GM11168 (cell line): ENCODE data around the gene ZNF607.
"Not testable (repeated sequence)": the region's sequence is repeated elsewhere in the genome, so short reads cannot be mapped to it uniquely, and the experiment has no call there.

Experiments used
- in situ Hi-C: fragments of 300-500 bp; cut with MboI; formaldehyde crosslinking; loops from one replicate; pipeline ENCODE4 v1.12.0; 2022; ENCODE audit warnings: low sequenced_read_pairs; ENCODE audit not compliant: unreplicated experiment

The ZNF607 gene

GRCh38 chr19:37719111-37719926 is at the start of gene ZNF607:
ZNF607 (minus strand) TSS chr19:37719761; CDS start chr19:37711618, 8,143 bp downstream.
- in situ Hi-C loops, result no loop called here

GRCh38 chr19:37763488-37763887 is 43.9 kb upstream of the ZNF607 start:
- in situ Hi-C loops, result no loop called here

GRCh38 chr19:37757683-37758082 is 38.1 kb upstream of the ZNF607 start:
- in situ Hi-C loops, result not testable (repeated sequence)

- in situ Hi-C loops, result no loop called here
Observed at GRCh38 chr19:37738371-37738770, 18.8 kb upstream of the ZNF607 start.

DNA sequence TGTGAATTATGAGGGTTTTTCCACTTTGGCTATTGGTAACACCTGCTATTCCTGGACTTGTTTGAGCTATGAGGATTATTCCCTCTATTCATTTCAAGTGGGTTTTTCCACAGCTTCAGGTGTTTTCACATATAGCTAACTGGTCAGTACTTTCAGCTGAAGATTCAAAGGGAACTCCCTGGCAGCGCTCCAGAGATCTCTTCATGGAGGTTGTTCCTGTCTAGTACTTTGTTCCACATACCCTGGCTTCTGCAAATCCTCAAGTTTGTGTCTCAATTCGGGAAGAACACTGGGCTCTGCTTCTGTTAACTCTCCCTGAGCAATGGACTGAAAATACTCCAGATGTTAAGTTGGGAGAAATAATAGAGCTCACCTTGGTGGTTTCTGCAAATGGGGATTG is 5.6 kb upstream of the ZNF607 start:
- in situ Hi-C loops, result no loop called here

GRCh38 chr19:37719927-37720265 is 335 bp upstream of the ZNF607 start:
- in situ Hi-C loops, result no loop called here

DNA sequence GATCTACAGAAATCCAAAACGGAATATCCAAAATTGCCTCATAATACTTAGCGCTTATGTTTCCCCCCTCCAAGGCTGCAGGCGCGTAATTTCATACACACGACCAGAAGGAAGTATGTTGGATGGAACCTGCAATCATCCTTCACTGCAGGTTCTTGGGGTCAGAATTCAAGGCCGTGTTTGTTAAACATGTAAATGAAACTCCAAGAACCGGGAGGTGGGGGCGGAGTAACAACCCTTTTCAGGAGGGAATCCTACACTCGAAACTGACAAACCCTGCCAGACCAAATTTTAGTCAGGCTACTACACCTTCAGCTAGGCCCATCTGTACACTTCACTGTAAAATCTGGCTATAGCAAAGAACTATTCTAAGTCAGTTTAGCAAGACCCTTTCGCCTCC is 1.3 kb downstream of the ZNF607 start:
- in situ Hi-C loops, result no loop called here

DNA sequence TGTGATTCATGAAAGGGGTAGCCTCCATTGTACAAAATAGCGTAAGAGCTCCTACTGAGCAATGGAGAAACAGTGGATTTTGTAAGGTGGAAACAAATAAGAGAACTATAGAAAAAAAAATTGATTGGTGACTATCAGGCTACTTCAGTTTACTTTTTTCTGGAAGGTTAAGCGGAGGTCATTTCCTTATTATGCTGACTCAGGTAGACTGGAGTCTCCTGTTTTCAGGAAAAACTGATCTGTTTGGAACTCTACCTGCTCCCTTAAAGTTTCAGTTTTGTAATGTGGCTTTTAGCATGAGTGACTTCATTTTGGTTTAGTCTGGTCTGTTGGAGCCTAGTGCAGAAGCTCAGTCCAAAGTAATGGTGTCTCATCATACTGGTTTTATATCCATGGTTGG is 3.4 kb downstream of the ZNF607 start:
- in situ Hi-C loops, result no loop called here

DNA sequence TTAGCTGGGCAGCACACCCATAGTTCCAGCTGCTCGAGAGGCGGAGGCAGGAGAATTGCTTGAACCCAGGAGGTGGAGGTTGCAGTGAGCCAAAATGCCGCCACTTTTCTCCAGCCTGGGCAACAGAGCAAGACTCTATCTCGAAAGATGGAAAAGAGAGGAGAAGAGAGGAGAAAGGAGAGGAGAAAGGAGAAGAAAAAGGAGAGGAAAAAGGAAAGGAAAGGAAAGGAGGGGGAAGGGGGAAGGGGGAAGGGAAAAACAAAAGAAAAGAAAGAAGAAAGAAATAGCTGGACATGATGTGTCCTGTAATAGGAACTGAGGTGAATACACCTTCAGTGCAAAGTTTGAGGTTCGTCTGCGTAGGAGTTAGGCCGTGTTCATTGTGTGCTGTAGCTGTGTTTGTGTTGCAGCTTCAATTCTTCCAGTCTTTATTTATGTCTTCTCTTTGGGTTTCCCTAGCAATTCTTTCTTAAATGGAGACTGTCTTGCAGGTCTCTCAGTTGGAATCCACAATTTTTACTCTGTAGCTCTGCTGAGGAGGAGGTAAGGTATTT is 13.4 kb downstream of the ZNF607 start:
- in situ Hi-C loops, result no loop called here

DNA sequence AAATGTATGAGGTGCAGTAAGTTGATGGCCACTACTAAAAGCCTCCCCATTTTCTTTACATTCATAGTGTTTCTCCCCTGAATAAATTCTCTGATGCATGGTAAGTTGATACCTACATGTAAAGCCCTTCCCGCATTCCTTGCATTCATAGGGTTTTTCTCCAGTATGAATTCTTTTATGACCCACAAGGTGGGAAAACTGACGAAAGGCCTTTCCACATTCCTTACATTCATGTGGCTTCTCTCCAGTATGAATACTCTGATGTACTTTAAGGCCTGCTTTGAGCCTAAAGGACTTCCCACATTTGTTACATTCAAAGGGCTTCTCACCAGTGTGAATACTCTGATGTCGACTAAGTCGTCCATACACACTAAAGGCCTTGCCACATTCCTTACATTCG is 20.5 kb downstream of the ZNF607 start:
- in situ Hi-C loops, result no loop called here

DNA sequence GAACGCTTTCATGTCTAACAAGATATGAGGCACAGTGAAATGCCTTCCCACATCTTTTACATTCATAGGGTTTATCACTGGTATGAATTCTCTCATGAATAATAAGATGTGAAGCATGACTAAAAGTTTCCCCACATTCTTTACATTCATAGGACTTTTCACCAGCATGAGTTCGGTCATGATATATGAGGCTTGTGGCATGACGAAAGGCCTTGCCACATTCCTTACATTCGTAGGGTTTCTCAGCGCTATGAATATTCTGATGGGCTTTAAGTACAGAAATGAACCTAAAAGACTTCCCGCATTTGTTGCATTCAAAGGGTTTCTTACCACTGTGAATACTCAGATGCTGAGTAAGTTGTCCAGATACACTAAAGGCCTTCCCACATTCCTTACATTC is 21.3 kb downstream of the ZNF607 start:
- in situ Hi-C loops, result no loop called here

GRCh38 chr19:37695144-37695899 is 24.2 kb downstream of the ZNF607 start:
- in situ Hi-C loops, result no loop called here

GRCh38 chr19:37692956-37693620 is 26.5 kb downstream of the ZNF607 start:
- in situ Hi-C loops, result no loop called here

- in situ Hi-C loops, result no loop called here
Observed at GRCh38 chr19:37691881-37692504, 27.6 kb downstream of the ZNF607 start.

GRCh38 chr19:37683520-37683919 is 36.0 kb downstream of the ZNF607 start:
- in situ Hi-C loops, result no loop called here

GRCh38 chr19:37669450-37669914 is 50.1 kb downstream of the ZNF607 start:
- in situ Hi-C loops, result no loop called here

DNA sequence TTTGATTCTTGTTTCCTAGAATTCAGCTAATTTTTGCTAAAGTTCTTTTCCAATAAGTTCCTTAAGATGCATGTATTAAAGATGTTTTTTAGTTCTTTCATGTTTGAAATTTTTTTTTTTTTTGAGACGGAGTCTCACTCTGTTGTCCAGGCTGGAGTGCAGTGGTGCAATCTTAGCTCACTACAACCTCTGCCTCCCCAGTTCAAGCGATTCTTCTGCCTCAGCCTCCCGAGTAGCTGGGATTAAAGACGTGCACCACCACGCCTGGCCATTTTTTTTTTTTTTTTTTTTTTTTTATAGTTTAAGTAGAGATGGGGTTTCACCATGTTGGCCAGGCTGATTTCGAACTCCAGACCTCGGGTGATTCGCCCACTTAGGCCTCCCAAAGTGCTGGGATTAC is 62.4 kb downstream of the ZNF607 start:
- in situ Hi-C loops, result not testable (repeated sequence)

DNA sequence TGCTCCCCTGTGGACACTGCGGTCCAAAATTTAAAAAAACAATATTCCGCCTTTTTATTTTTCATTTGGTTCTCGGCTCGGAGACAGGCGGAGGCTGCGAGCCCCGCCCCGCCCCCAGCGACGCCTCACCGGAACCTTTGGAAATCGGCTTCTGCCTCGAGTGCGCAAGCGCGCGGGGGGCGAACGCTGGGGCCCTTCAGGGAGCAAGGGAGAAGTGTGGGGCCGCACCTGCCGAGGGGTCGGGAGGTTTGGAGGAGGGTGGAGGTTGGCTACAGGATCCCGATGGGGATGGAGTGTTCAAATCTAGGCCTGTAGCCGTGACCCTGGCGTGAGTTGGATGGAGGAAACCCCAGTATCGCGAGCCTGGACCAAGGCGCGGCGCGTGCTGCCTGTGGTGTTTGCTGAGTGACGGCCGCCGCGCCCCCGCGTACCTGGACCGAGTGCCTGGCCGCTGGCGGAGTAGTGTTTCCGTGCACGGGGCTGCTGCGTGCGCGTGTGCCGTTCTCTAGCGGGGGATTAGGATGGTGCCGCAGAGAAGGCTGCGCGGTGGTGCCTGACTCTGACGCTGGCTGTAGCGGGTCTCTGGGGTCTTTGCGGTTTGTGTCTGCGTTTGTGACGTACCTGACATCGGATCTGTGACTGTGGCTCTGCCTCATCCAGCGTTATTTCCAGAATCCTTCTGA is 63.7 kb downstream of the ZNF607 start:
- in situ Hi-C loops, result no loop called here

DNA sequence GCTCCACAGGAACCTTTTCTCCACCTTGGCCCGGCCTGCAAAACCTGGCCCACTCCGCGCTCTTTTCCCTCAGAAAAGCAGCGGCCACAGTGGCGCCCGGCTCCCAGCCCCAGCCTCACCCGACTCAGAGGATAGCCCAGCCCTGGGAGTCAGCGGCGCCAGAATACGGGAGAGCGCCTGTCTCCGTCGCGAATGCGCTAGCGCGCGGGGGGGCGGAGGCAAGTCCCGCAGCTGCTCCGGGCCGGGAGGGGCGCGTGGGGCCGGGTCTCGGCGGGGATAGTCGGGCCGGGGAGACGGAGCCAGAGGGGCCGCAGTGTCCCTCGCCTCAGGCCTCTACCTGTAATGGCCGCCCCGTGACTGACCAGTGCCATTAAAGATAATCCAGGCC is 64.3 kb downstream of the ZNF607 start, which contains the start of gene ZFP30:
Gene ZFP30, minus strand, starts transcription at position 165 of the 388 bp plus-strand sequence. CDS start 7,643 bp downstream, outside the sequence.
- in situ Hi-C loops, result no loop called here
